ENCODE results near the gene MFSD1.
"Not testable (repeated sequence)": the region's sequence is repeated elsewhere in the genome, so short reads cannot be mapped to it uniquely, and the experiment has no call there.

MFSD1 gene

GRCh38 chr3:158775426-158776410 lies 26.1 kb upstream of the MFSD1 start:
- DNase-seq (ENCODE audit: low read depth): no peak

- no peak for DNase-seq (ENCODE audit: low read depth)
These were observed 25.3 kb upstream of the MFSD1 start for GRCh38 chr3:158776531-158776930.

- DNase-seq (ENCODE audit: low read depth): no peak
These were observed 24.5 kb upstream of the MFSD1 start for GRCh38 chr3:158777161-158777873.

GRCh38 chr3:158780766-158781165 lies 21.1 kb upstream of the MFSD1 start:
- DNase-seq (ENCODE audit: low read depth): no peak

GRCh38 chr3:158781191-158781590 lies 20.7 kb upstream of the MFSD1 start:
- no peak for DNase-seq (ENCODE audit: low read depth)

GRCh38 chr3:158781849-158782248 lies 20.0 kb upstream of the MFSD1 start:
- DNase-seq (ENCODE audit: low read depth): no peak

DNA sequence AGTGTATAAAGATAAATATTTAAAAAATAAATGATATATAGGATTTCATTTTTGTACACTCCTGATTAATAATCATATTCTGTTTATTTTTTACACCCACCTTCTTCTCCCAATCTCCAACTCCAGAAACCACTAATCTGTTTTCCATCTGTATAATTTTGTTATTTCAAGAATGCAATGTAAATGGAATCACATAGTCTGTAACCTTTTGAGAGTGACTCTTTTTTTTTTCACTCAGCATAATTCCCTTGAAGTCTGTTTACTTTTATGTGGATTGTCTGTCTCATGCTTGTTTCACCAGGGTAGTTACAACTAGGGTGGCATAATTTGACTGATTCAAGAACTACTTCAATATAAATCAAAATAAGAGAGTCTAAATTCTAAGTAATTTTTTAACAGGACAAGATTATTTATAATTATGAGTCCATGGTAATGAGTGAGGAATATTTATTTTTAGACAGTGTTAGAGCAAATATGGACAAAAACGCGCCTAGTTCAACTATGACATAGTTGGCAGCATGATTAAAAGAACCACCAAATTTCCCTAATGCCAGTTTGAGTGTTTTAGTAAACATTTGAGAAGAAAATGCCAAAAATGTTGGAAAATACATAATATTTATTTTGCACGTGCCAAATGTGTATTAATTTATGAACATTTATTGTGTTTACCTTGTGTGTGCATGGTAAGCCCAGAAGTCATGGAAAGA lies 19.4 kb upstream of the MFSD1 start:
- no peak for DNase-seq (ENCODE audit: low read depth)

DNA sequence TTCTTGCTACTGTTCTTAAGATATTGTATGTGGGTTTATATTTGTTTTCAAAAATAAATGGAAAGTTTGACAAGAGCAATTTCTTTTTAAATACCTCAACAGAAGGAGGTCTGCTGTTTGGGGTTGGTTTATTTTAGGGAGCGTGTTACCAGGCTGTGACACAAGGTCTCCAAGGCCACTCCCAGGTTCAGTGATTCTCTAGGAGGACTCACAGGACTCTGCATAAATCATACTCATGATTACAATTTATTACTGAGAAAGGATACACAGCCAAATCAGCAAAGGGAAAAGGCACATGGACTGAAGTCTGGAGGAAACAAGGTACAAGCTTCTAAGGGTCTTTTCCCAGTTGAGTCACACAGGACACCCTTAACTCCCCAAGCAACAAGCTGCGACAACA lies 18.8 kb upstream of the MFSD1 start:
- no peak for DNase-seq (ENCODE audit: low read depth)

DNA sequence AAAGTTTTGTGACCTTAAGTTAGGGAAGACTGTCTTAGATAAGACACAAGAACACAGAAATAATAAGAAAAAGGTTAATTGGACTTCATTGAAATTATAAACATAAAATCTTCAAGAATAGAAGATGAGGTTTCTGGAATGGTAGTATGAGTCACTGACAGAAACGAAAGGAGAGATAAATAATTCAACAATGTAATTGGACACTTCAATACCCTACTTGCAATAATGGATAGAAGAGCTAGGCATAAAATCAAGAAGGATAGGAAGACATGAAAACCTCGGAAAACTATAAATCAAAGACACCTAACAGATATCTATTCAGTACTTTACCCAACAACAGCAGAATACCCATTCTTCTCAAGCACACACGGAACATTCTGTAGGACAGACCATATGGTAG lies 15.9 kb upstream of the MFSD1 start:
- DNase-seq (ENCODE audit: low read depth): no peak

GRCh38 chr3:158788446-158788845 lies 13.4 kb upstream of the MFSD1 start:
- DNase-seq (ENCODE audit: low read depth): peak; percentile 37

- peak; percentile 76 for DNase-seq (ENCODE audit: low read depth)
These were observed 12.3 kb upstream of the MFSD1 start for GRCh38 chr3:158789592-158789991.

DNA sequence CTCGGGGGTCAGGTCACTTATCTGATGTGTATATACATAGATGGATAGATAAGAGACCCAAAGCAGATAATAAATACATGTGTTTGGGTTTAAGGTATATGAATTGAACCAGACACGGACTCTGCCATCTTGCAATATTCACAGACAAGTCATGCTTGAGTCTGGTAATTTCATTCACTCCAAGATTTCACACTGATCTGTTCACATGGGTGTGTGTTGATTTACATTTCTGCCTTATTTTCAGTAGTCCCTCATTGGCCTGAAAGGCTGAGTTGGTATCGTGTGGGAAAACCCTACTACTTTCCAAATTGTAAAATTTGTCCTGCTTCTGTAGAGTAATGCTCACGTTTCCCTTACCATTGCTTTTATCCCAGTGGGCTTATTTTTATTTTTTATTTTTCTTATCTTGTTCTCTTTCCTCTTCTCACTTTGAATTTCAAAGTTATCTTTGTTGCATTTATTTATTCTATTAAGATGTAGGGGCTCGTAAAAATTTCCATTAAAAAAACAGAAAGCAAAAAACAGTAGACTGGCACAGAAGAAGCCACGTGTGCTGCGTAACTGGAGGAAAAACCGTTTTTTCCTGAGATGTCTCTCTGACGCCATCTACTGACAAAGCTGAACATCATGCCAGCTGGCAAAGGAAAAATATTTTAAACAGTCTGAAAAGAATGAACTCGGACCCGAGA lies 10.8 kb upstream of the MFSD1 start:
- DNase-seq (ENCODE audit: low read depth): peak; percentile 81

- not testable (repeated sequence) for DNase-seq (ENCODE audit: low read depth)
These were observed 10.3 kb upstream of the MFSD1 start for GRCh38 chr3:158791590-158791920.

DNA sequence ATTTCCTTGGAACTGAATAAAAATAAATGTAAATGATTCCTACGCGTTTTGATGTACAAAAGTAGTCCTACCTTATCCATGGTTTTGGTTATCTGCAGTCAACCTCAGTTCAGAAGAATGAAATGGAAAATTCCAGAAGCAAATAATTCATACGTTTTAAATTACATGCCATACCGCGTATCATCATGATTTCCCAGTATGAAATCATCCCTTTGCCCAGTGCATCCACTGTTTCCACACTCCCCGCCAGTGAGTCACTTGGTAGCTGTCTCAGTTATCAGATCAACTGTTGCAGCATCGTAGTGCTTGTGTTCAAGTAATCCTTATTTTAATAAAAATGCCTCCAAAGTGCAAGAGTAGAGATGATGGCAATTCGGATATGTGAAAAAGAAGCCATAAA lies 9.1 kb upstream of the MFSD1 start:
- peak; percentile 96 for DNase-seq (ENCODE audit: low read depth)

GRCh38 chr3:158794206-158794605 lies 7.6 kb upstream of the MFSD1 start:
- DNase-seq (ENCODE audit: low read depth): no peak

DNA sequence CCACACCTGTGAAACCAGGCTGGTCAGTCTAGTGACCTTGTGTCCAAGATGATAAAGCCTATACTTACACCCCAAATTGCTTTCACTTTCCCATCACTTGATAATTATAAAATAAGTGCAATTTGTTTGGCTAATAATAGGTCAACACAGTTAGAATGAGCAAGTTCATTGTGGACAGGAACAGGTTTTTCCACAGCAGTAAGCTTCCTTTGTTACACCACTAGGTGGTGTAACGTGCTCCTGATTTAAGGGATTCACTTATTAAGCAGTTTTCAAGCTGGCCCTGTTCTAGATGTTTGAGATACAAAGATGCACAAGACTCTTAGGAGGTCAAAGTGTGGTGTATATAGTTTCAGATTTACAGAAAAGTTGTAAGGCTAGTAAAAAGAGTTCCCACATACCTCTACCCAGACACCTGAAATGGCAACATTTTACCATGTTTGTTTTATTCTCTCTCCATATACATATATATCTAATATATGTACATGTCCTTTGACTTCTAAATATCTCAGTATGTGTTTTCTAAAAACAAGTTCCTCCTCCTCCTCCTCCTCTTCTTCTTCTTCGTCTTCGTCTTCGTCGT lies 6.8 kb upstream of the MFSD1 start:
- DNase-seq (ENCODE audit: low read depth): peak; percentile 68

- DNase-seq (ENCODE audit: low read depth): peak; percentile 37
These were observed 653 bp upstream of the MFSD1 start for GRCh38 chr3:158801201-158801600.

DNA sequence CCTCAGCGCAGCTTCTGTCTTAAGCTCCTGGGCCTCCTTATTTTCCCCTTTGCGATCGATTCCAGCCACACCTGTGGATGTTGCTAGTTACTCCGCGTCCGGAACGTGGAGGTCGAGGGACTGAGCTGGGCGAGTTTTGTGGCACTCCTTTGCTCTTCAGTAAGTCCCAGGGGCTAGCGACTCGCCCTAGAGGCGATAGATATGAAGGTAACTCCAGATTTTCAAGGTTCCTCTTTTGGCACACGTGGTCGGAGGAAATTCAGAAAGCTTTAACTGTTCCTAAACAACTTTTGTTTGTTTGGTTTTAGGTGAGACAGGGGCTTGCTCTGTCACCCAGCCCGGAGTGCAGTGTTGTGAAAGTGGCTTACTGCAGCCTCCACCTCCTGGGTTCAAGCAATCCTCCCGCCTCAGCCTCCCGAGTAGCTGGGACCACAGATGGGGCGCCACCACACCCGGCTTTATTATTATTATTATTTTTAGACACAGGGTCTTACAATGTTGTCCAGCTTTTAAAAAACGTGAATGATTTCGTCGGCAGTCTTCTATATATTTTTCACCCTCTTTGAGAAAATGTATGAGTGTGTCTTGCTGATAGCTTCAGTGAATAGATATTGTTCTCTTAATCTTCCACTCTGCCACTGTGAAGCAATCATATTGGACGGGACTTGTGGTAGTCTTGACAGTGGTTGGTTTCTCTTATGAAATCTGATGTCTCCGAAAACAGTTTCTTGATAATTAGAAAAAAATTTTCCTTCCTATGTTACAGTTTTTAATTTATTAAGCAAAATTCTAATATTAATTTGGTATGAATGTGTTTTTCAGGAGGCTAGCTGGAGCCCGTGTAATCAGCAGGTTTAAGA lies 785 bp downstream of the MFSD1 start:
- DNase-seq (ENCODE audit: low read depth): no peak

DNA sequence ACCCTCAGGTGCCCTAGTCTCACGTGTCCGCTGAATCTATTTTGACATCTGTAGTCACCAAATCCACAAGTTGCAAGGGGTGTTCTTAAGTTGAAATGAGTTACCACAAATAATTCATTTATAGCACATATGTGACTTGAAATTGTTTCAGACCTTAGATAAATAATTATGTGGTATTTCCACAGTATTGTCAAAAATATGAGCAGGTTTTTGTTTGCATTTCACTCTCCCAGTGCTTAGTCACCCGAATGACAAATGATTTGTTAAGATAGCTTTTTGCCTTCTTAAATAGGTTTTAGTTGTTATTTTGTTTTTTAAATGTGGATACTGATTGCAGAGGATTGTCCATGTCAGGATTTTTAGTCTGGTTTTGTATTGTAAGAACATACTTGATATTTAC lies 2.6 kb downstream of the MFSD1 start:
- DNase-seq (ENCODE audit: low read depth): peak; percentile 15

DNA sequence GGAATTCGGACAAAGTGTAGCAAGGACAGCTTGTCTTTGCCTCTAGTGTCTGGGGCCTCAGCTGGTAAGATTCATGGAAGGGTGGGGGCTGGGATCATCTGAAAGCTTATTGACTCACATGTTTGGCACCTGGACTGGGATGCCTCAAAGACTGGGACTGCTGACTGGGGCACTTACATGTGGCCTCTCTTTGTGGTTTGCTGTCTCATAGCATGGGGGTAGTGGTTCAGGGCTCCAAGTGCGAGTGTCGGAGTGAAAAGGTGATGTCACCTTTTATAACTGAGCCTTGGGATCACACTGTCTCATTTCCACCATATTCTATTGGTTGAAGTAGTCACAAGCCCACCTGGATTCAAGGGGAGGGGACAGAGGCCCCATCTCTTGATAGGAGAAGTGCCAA lies 6.8 kb downstream of the MFSD1 start:
- peak; percentile 73 for DNase-seq (ENCODE audit: low read depth)

DNA sequence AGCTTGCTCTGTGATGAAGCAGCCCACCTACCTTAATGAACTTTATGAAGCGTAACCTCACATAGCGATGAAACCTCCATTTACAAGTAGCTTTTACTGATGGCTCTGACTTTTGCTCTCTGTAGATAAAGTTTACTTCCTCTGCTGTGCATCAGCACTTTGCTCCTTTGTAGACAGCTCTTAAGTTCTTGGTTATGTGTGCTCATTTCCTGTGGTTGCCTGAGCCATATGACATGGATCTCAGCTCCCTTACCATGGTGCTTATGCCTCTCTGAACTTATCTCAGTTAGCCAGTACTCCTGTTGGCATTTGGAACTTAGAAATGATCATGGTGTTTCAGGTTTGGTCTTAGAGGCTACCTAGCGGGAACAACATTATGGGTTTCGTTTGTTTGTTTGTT lies 7.8 kb downstream of the MFSD1 start:
- no peak for DNase-seq (ENCODE audit: low read depth)

Data from EH (cell line).